GM23248 (cell line): Measurements from ENCODE around the gene GPR55.

Experiments
- EZH2 ChIP-seq: fragments of 200-600 bp; sonication (generic); IDR thresholded peaks from 2 replicates; pipeline ENCODE4 v1.6.1; 2018; ENCODE audit warnings: antibody characterized with exemption, mild to moderate bottlenecking; ENCODE audit not compliant: insufficient read depth, poor library complexity, severe bottlenecking
- EZH2phosphoT487 ChIP-seq: fragments of 200-600 bp; sonication (generic); IDR thresholded peaks from 2 replicates; pipeline ENCODE4 v1.6.1; 2018; ENCODE audit warnings: antibody characterized with exemption, moderate library complexity, mild to moderate bottlenecking, low read depth; ENCODE audit not compliant: insufficient read depth

GRCh38 chr2:230888824-230889400 is 36.1 kb downstream of the GPR55 start:
- TF ChIP-seq EZH2phosphoT487 (no peak), EZH2 (no peak)
